H9 (cell line): ENCODE data around the gene MMP24OS. TPM values are rescaled to one million over a fixed set of nuclear protein-coding genes. Genes with fewer than 3 reads are reported as not detected.

Experiments used
- DNase-seq: peaks from one replicate; pipeline ENCODE4 v3.0.0-alpha.2; 2017
- H2AFZ ChIP-seq: one replicate; pipeline ENCODE4 v1.6.1; 2013; ENCODE audit warnings: mild to moderate bottlenecking, low read length, control low read depth, moderate library complexity
- H2AK5ac ChIP-seq: 2 replicates; pipeline ENCODE4 v1.6.1; 2013; ENCODE audit warnings: low read length, control low read depth, mixed read lengths; ENCODE audit not compliant: insufficient read length
- H2BK120ac ChIP-seq: one replicate; pipeline ENCODE4 v1.6.1; 2013; ENCODE audit warnings: low read depth, mild to moderate bottlenecking, low read length, control low read depth, inconsistent platforms; ENCODE audit not compliant: poor library complexity, severe bottlenecking
- H2BK12ac ChIP-seq: 2 replicates; pipeline ENCODE4 v1.6.1; 2013; ENCODE audit warnings: low read length, control low read depth, mixed read lengths, low read depth; ENCODE audit not compliant: insufficient read length
- H2BK15ac ChIP-seq: 2 replicates; pipeline ENCODE4 v1.6.1; 2013; ENCODE audit warnings: low read depth, low read length, control low read depth
- H2BK20ac ChIP-seq: one replicate; pipeline ENCODE4 v1.6.1; 2013; ENCODE audit warnings: low read depth, mild to moderate bottlenecking, low read length, control low read depth, inconsistent platforms; ENCODE audit not compliant: poor library complexity, severe bottlenecking
- H2BK5ac ChIP-seq: 2 replicates; pipeline ENCODE4 v1.6.1; 2013; ENCODE audit warnings: low read length, control low read depth, mixed read lengths; ENCODE audit not compliant: insufficient read length
- H3K14ac ChIP-seq: 2 replicates; pipeline ENCODE4 v1.6.1; 2013; ENCODE audit warnings: low read length, control low read depth; ENCODE audit not compliant: insufficient read depth
- H3K18ac ChIP-seq: 2 replicates; pipeline ENCODE4 v1.6.1; 2013; ENCODE audit warnings: low read depth, mild to moderate bottlenecking, mixed read lengths, low read length, control low read depth; ENCODE audit not compliant: insufficient read length
- H3K23ac ChIP-seq: 2 replicates; pipeline ENCODE4 v1.6.1; 2013; ENCODE audit warnings: low read length, control low read depth, mixed read lengths, low read depth; ENCODE audit not compliant: insufficient read length
- H3K23me2 ChIP-seq: 2 replicates; pipeline ENCODE4 v1.6.1; 2013; ENCODE audit warnings: low read depth, mild to moderate bottlenecking, mixed read lengths, low read length, control low read depth; ENCODE audit not compliant: insufficient read length, poor library complexity, severe bottlenecking
- H3K27ac ChIP-seq: 2 replicates; pipeline ENCODE4 v1.5.1; 2013; ENCODE audit warnings: low read length, control low read depth, mixed read lengths, low read depth; ENCODE audit not compliant: insufficient read length
- H3K27me3 ChIP-seq: 2 replicates; pipeline ENCODE4 v1.6.1; 2013; ENCODE audit warnings: low read length, control low read depth, inconsistent platforms; ENCODE audit not compliant: insufficient read depth
- H3K4ac ChIP-seq: 2 replicates; pipeline ENCODE4 v1.6.1; 2013; ENCODE audit warnings: low read depth, mild to moderate bottlenecking, control low read depth, inconsistent platforms, low read length, moderate library complexity
- H3K4me1 ChIP-seq: 2 replicates; pipeline ENCODE4 v1.6.1; 2013; ENCODE audit warnings: low read length, control low read depth, inconsistent platforms; ENCODE audit not compliant: insufficient read depth
- H3K4me2 ChIP-seq: 2 replicates; pipeline ENCODE4 v1.6.1; 2013; ENCODE audit warnings: low read length, control low read depth, mixed read lengths; ENCODE audit not compliant: insufficient read length, insufficient read depth
- H3K56ac ChIP-seq: 2 replicates; pipeline ENCODE4 v1.6.1; 2013; ENCODE audit warnings: low read depth, mild to moderate bottlenecking, mixed read lengths, low read length, control low read depth; ENCODE audit not compliant: insufficient read length
- H3K79me1 ChIP-seq: 2 replicates; pipeline ENCODE4 v1.6.1; 2013; ENCODE audit warnings: low read depth, mild to moderate bottlenecking, moderate library complexity, low read length, control low read depth, inconsistent platforms; ENCODE audit not compliant: insufficient read depth, poor library complexity, severe bottlenecking
- H3K79me2 ChIP-seq: 2 replicates; pipeline ENCODE4 v1.6.1; 2013; ENCODE audit warnings: low read length, control low read depth, inconsistent platforms; ENCODE audit not compliant: insufficient read depth
- H3K9ac ChIP-seq: 2 replicates; pipeline ENCODE4 v1.6.1; 2013; ENCODE audit warnings: low read length, control low read depth, mixed read lengths; ENCODE audit not compliant: insufficient read length; ENCODE audit errors: extremely low read depth
- H3K9me3 ChIP-seq: one replicate; pipeline ENCODE4 v1.6.1; 2013; ENCODE audit warnings: low read depth, low read length, inconsistent platforms; ENCODE audit not compliant: control insufficient read depth
- H3T11ph ChIP-seq: one replicate; pipeline ENCODE4 v1.6.1; 2013; ENCODE audit warnings: mild to moderate bottlenecking, low read length, control low read depth, inconsistent platforms
- H4K20me1 ChIP-seq: one replicate; pipeline ENCODE4 v1.6.1; 2013; ENCODE audit not compliant: control insufficient read depth, insufficient read length, insufficient read depth
- H4K5ac ChIP-seq: 2 replicates; pipeline ENCODE4 v1.6.1; 2013; ENCODE audit warnings: low read depth, mild to moderate bottlenecking, mixed read lengths, low read length, control low read depth; ENCODE audit not compliant: insufficient read length
- H4K8ac ChIP-seq: replicated peaks from 2 replicates; pipeline ENCODE4 v1.6.1; 2013; ENCODE audit warnings: low read length, control low read depth, mixed read lengths, low read depth; ENCODE audit not compliant: insufficient read length
- H4K91ac ChIP-seq: 2 replicates; pipeline ENCODE4 v1.6.1; 2013; ENCODE audit warnings: low read depth, mild to moderate bottlenecking, moderate library complexity, mixed read lengths, low read length, control low read depth; ENCODE audit not compliant: insufficient read length
- H3K27ac Mint-ChIP-seq, 3 experiments: 2 replicates in 2 of 3; 3 replicates in 1 of 3; pipeline ENCODE4 v1.8.0; 2020 to 2021; ENCODE audit warnings: mixed read lengths in 3 of 3, mild to moderate bottlenecking in 1 of 3, moderate library complexity in 1 of 3
- H3K27me3 Mint-ChIP-seq: 2 replicates; pipeline ENCODE4 v1.8.0; 2021; ENCODE audit warnings: low read depth, mild to moderate bottlenecking, moderate library complexity, mixed read lengths
- H3K36me3 Mint-ChIP-seq, 3 experiments: 2 replicates in 2 of 3; 3 replicates in 1 of 3; pipeline ENCODE4 v1.8.0; 2020 to 2021; ENCODE audit warnings: low read depth in 3 of 3, mixed read lengths in 3 of 3; ENCODE audit not compliant: insufficient read depth in 1 of 3
- H3K4me1 Mint-ChIP-seq, 2 experiments: 2 replicates each; pipeline ENCODE4 v1.8.0; 2020; ENCODE audit warnings: mixed read lengths in 2 of 2
- H3K4me3 Mint-ChIP-seq, 2 experiments: 2 replicates in 1 of 2; 3 replicates in 1 of 2; pipeline ENCODE4 v1.8.0; 2020 to 2021; ENCODE audit warnings: mild to moderate bottlenecking in 2 of 2, mixed read lengths in 2 of 2, moderate library complexity in 1 of 2
- H3K9me3 Mint-ChIP-seq, 2 experiments: 2 replicates in 1 of 2; 3 replicates in 1 of 2; pipeline ENCODE4 v1.8.0; 2020; ENCODE audit warnings: mild to moderate bottlenecking in 2 of 2, mixed read lengths in 2 of 2, moderate library complexity in 1 of 2
- WGBS: extraction: QIAGEN DNeasy Blood & Tissue Kit; methylation state at CpG from one replicate; pipeline ENCODE4 v1.1.7; 2013; ENCODE audit warnings: missing lambda C conversion rate, low lambda C conversion rate, mixed read lengths; ENCODE audit not compliant: insufficient read length; ENCODE audit errors: extremely low coverage; 5-methylcytosine and 5-hydroxymethylcytosine counted together
- total RNA-seq: library from RNA; stranded (reverse); gene quantifications from 2 replicates; pipeline ENCODE4 v1.2.1, GENCODE V29; 2021
- TF ChIP-seq, protein P1 (sequence below): fragments of 200-600 bp; sonication (generic); conservative IDR thresholded peaks from 3 replicates; pipeline ENCODE4 v1.8.0; 2021; ENCODE audit warnings: antibody characterized with exemption, mild to moderate bottlenecking

Gene MMP24OS
- total RNA-seq, 1 experiment from 2014 or later: 43.8 TPM

GRCh38 chr20:35299780-35300179 lies 21.9 kb upstream of the MMP24OS start:
- no peaks in the 10 kb centered on the region for H3K79me2 ChIP-seq
- H4K8ac ChIP-seq: no peak overlapping the region
- no peaks in the 10 kb centered on the region for H3K36me3 Mint-ChIP-seq
- no peak overlapping the region for H2BK15ac ChIP-seq
- H3K18ac ChIP-seq: no peak overlapping the region
- no peak overlapping the region; the same call in 1 of the 2 replicates for H3K14ac ChIP-seq
- H2BK12ac ChIP-seq: no peak overlapping the region
- WGBS: no CpG with 5 or more reads among the region's 4 CpGs
- H3K4me3 Mint-ChIP-seq: no peak overlapping the region
- H3K4ac ChIP-seq: no peak overlapping the region
- no peak overlapping the region for H2BK5ac ChIP-seq
- H3K4me2 ChIP-seq: no peak overlapping the region
- no peaks in the 10 kb centered on the region for H3K79me1 ChIP-seq
- H3T11ph ChIP-seq: no peak overlapping the region
- H4K91ac ChIP-seq: no peak overlapping the region
- no peak overlapping the region for H3K27ac ChIP-seq
- H3K4me1 Mint-ChIP-seq: peaks cover 13 to 15% of the 10 kb centered on the region in 2 experiments
- H3K23me2 ChIP-seq: peaks cover 4% of the 10 kb centered on the region
- peaks cover 3% of the 10 kb centered on the region; the same call in 1 of the 2 replicates for H3K4me1 ChIP-seq
- no peaks in the 10 kb centered on the region for H3K9me3 ChIP-seq
- no peak overlapping the region for H2BK20ac ChIP-seq
- no peak overlapping the region for H2BK120ac ChIP-seq
- H3K27me3 Mint-ChIP-seq: peaks cover 10% of the 10 kb centered on the region
- H3K27ac Mint-ChIP-seq: no peak overlapping the region
- H3K27me3 ChIP-seq: no peaks in the 10 kb centered on the region
- H4K5ac ChIP-seq: no peak overlapping the region
- no peak overlapping the region for H3K9ac ChIP-seq
- H3K56ac ChIP-seq: no peak overlapping the region
- H2AFZ ChIP-seq: no peak overlapping the region
- DNase-seq: no peak
- TF ChIP-seq, protein P1, sequence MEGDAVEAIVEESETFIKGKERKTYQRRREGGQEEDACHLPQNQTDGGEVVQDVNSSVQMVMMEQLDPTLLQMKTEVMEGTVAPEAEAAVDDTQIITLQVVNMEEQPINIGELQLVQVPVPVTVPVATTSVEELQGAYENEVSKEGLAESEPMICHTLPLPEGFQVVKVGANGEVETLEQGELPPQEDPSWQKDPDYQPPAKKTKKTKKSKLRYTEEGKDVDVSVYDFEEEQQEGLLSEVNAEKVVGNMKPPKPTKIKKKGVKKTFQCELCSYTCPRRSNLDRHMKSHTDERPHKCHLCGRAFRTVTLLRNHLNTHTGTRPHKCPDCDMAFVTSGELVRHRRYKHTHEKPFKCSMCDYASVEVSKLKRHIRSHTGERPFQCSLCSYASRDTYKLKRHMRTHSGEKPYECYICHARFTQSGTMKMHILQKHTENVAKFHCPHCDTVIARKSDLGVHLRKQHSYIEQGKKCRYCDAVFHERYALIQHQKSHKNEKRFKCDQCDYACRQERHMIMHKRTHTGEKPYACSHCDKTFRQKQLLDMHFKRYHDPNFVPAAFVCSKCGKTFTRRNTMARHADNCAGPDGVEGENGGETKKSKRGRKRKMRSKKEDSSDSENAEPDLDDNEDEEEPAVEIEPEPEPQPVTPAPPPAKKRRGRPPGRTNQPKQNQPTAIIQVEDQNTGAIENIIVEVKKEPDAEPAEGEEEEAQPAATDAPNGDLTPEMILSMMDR: no peak
- no peaks in the 10 kb centered on the region for H4K20me1 ChIP-seq
- no peak overlapping the region for H2AK5ac ChIP-seq
- H3K23ac ChIP-seq: no peak overlapping the region
- no peaks in the 10 kb centered on the region; a peak in 1 of 5 replicates for H3K9me3 Mint-ChIP-seq
